ENCODE measurements around the gene PPIP5K1. TPM values are rescaled to one million over a fixed set of nuclear protein-coding genes. Genes with fewer than 3 reads are reported as not detected.

Gene PPIP5K1
- total RNA-seq, 1 experiment from 2014 or later: 50.9 TPM

DNA sequence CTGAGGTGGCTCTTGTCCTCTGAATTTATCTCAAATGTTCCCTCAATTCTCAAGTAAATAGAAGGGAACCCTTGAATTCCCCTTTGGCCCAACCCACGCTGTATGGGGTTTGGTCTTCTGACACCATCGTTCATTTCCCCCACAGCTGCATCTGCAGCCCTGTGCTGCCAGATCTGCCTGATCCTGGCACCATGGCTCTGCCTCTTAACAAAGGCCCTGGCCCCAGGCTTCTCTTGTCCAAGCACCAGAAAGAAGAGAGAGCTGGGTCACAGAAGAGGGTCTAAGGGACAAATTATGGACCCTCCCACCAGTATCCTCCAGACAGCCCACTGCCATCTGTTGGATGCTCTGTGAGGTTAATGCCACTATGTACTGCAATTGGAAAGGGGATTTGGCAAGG, 70.8 kb downstream of the PPIP5K1 start:
- no peaks in the 10 kb centered on the region for H3K9me3 ChIP-seq (ENCODE audit: insufficient read depth, low read depth)
- no peak for TF ChIP-seq EZH2 (IDR thresholded peaks at IDR 0.05; ENCODE audit: low read depth)
- TF ChIP-seq, protein P1, sequence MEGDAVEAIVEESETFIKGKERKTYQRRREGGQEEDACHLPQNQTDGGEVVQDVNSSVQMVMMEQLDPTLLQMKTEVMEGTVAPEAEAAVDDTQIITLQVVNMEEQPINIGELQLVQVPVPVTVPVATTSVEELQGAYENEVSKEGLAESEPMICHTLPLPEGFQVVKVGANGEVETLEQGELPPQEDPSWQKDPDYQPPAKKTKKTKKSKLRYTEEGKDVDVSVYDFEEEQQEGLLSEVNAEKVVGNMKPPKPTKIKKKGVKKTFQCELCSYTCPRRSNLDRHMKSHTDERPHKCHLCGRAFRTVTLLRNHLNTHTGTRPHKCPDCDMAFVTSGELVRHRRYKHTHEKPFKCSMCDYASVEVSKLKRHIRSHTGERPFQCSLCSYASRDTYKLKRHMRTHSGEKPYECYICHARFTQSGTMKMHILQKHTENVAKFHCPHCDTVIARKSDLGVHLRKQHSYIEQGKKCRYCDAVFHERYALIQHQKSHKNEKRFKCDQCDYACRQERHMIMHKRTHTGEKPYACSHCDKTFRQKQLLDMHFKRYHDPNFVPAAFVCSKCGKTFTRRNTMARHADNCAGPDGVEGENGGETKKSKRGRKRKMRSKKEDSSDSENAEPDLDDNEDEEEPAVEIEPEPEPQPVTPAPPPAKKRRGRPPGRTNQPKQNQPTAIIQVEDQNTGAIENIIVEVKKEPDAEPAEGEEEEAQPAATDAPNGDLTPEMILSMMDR (conservative IDR thresholded peaks at IDR 0.05): no peak
- H3F3A ChIP-seq (ENCODE audit: insufficient read depth, low read depth): no peaks in the 10 kb centered on the region
- CTCF ChIA-PET: interaction anchor here (0.5 kb wide), 1 partner anchor 8 kb away, joined by 6 read pairs; no protein-coding TSS in a partner anchor
- no peak overlapping the region for H3K27ac ChIP-seq
- POLR2A ChIA-PET (ENCODE audit: unreplicated experiment): interaction anchor here (0.6 kb wide), 1 partner anchor 12 kb away, joined by 12 read pairs; no protein-coding TSS in a partner anchor
- no TSS peak for BruUV-seq (replicated peaks)
- no peak overlapping the region for H3K4me3 ChIP-seq
- H3K4me2 ChIP-seq: no peak overlapping the region
- H4K20me1 ChIP-seq (ENCODE audit: insufficient read depth): no peaks in the 10 kb centered on the region
- intact Hi-C loops (cut with micrococcal nuclease; ENCODE audit: unreplicated experiment): no loop called here
- H3K27me3 ChIP-seq (ENCODE audit: insufficient read depth, low read depth): peaks cover 22% of the 10 kb centered on the region
- no peaks in the 10 kb centered on the region for H3K9me2 ChIP-seq (ENCODE audit: insufficient read depth)
- H2AFZ ChIP-seq: no peak overlapping the region
- no peaks in the 10 kb centered on the region for H3K79me2 ChIP-seq (ENCODE audit: low read depth)
- DNase-seq: no peak
- H3K4me1 ChIP-seq (replicated peaks; ENCODE audit: insufficient read depth): no peaks in the 10 kb centered on the region
- H3K36me3 ChIP-seq (ENCODE audit: low read depth): no peaks in the 10 kb centered on the region

DNA sequence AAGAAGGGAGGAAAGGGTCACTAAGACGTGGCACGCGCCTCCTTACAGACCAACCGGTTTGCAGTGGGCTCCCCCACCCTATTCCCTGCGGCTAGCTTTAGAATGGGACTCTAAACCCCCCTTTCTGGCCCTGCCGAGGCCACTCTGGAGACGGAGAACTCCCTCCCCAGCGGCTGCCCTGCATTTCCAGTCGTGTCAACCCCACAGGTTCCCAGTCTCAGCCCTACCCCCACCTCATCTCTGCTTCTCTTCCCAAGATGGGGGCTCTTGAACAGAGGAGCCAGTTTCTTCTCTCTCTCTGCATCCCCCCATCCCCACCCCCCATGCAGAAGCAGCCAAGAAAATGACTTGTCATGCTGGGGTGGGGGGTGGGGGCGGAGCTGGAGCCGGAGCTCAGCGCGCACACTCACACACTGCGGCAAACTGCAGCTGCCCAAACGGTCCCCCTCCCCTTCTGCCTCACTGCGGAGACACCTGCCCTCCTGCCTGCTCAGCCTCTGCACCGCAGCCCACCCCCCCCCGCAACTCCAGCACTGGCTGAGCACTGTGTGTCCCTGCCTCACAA, 71.7 kb downstream of the PPIP5K1 start:
- TF ChIP-seq EZH2 (IDR thresholded peaks at IDR 0.05; ENCODE audit: low read depth): no peak
- TF ChIP-seq, protein P1 (conservative IDR thresholded peaks at IDR 0.05): no peak
- Histone ChIP-seq H3K4me3 (no peak overlapping the region), H3K36me3 (ENCODE audit: low read depth) (no peaks in the 10 kb centered on the region), H2AFZ (no peak overlapping the region), H3K9me2 (ENCODE audit: insufficient read depth) (no peaks in the 10 kb centered on the region), H4K20me1 (ENCODE audit: insufficient read depth) (no peaks in the 10 kb centered on the region), H3K4me1 (replicated peaks; ENCODE audit: insufficient read depth) (no peaks in the 10 kb centered on the region), H3K79me2 (ENCODE audit: low read depth) (no peaks in the 10 kb centered on the region), H3K4me2 (no peak overlapping the region), H3K9me3 (ENCODE audit: insufficient read depth, low read depth) (no peaks in the 10 kb centered on the region), H3F3A (ENCODE audit: insufficient read depth, low read depth) (no peaks in the 10 kb centered on the region), H3K27me3 (ENCODE audit: insufficient read depth, low read depth) (peaks cover 15% of the 10 kb centered on the region; the same call in 1 of the 2 replicates), H3K27ac (no peak overlapping the region)
- CTCF ChIA-PET: no interaction called here
- intact Hi-C loops (cut with micrococcal nuclease; ENCODE audit: unreplicated experiment): no loop called here
- POLR2A ChIA-PET (ENCODE audit: unreplicated experiment): no interaction called here
- no peak for DNase-seq
- no TSS peak for BruUV-seq (replicated peaks)

DNA sequence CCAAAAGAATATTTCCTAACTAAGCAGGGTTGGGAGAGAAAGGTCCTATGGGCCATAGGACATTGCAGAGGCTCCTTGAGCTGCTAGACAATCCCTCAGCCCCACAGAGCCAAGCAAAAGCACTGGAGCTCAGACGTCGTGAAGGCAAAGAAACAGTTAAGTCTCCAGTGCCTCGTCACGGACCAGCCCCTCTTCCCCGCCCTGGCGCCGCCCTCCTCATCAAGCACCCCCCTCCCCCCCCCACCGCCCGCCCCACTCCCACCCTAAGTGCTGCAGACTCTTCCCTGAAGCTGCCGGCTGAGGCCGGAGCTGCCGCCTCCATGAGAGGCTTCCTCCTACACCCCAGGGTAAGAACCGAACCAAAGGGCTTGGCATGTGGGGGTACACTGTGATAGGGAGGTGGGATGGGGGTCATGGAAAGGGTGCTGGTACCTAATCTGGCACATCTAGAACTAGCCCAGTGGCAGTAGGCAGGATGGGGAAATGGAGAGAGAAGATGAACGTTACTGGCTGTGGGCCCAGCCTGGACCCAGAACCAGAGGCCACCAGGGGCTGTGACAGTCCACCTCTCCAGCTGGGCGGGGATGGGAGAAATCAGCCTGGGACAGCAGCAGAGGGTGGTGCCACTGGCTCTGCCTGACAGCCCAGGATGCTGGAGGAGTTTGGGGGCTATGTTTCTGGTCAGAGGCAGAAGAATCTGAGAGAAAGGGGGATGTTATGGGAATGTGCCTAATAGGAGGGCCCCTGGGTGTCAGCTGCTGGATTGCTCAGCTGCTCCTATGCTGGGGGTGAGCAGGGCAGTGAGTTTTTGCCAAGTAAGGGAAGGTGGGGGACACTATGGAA, 72.4 kb downstream of the PPIP5K1 start, which contains the start of gene MAP1A:
Gene MAP1A, plus strand, starts transcription at position 255 of the 843 bp plus-strand sequence. CDS start 3,866 bp downstream, outside the sequence.
- H2AFZ ChIP-seq: no peak within 1 kb of the TSS
- DNase-seq: no peak
- H3K36me3 ChIP-seq (ENCODE audit: low read depth): no peaks in the 10 kb centered on the region
- H3F3A ChIP-seq (ENCODE audit: insufficient read depth, low read depth): no peaks in the 10 kb centered on the region
- ChIA-PET POLR2A (ENCODE audit: unreplicated experiment) (no interaction called here), CTCF (interaction anchor here (0.6 kb wide), 1 partner anchor 24 kb away, joined by 4 read pairs; no protein-coding TSS in a partner anchor)
- no peaks in the 10 kb centered on the region for H3K79me2 ChIP-seq (ENCODE audit: low read depth)
- no peaks in the 10 kb centered on the region for H4K20me1 ChIP-seq (ENCODE audit: insufficient read depth)
- H3K4me1 ChIP-seq (replicated peaks; ENCODE audit: insufficient read depth): no peaks in the 10 kb centered on the region
- no peak within 1 kb of the TSS for H3K27ac ChIP-seq
- H3K4me3 ChIP-seq: no peak within 1 kb of the TSS
- H3K4me2 ChIP-seq: no peak within 1 kb of the TSS
- no peaks in the 10 kb centered on the region for H3K9me3 ChIP-seq (ENCODE audit: insufficient read depth, low read depth)
- BruUV-seq (replicated peaks): no TSS peak
- peaks cover 11% of the 10 kb centered on the region; the same call in 1 of the 2 replicates for H3K27me3 ChIP-seq (ENCODE audit: insufficient read depth, low read depth)
- TF ChIP-seq EZH2 (IDR thresholded peaks at IDR 0.05; ENCODE audit: low read depth): no peak
- no peaks in the 10 kb centered on the region for H3K9me2 ChIP-seq (ENCODE audit: insufficient read depth)
- intact Hi-C loops (cut with micrococcal nuclease; ENCODE audit: unreplicated experiment): no loop called here
